Immature natural killer cell (primary cell): ENCODE measurements around the gene ST6GALNAC4. TPM values are rescaled to one million over a fixed set of nuclear protein-coding genes. Genes with fewer than 3 reads are reported as not detected.

Experiments
- DNase-seq, 3 donors: peaks; one replicate each; pipeline ENCODE4 v3.0.0; 2022; ENCODE audit warnings: mixed read lengths in 1 of 3
- H3K27ac Mint-ChIP-seq, 6 donors: one replicate each; pipeline ENCODE4 v1.8.0; 2020; ENCODE audit warnings: mixed read lengths in 6 of 6, mild to moderate bottlenecking in 5 of 6, inconsistent platforms in 4 of 6, moderate library complexity in 3 of 6
- H3K27me3 Mint-ChIP-seq, 3 donors: one replicate each; pipeline ENCODE4 v1.8.0; 2020 to 2021; ENCODE audit warnings: low read depth in 3 of 3, mild to moderate bottlenecking in 3 of 3, mixed read lengths in 3 of 3, moderate library complexity in 3 of 3, inconsistent platforms in 1 of 3
- H3K36me3 Mint-ChIP-seq, 3 donors: one replicate each; pipeline ENCODE4 v1.8.0; 2020; ENCODE audit warnings: mixed read lengths in 3 of 3, inconsistent platforms in 2 of 3, mild to moderate bottlenecking in 2 of 3
- H3K4me1 Mint-ChIP-seq, 2 donors: one replicate each; pipeline ENCODE4 v1.8.0; 2020; ENCODE audit warnings: inconsistent platforms in 2 of 2, mild to moderate bottlenecking in 2 of 2, mixed read lengths in 2 of 2, moderate library complexity in 1 of 2
- H3K4me3 Mint-ChIP-seq, 5 donors: one replicate each; pipeline ENCODE4 v1.8.0; 2020; ENCODE audit warnings: mild to moderate bottlenecking in 5 of 5, mixed read lengths in 5 of 5, inconsistent platforms in 3 of 5, moderate library complexity in 3 of 5
- H3K9me3 Mint-ChIP-seq, 6 donors: one replicate each; pipeline ENCODE4 v1.8.0; 2020; ENCODE audit warnings: mild to moderate bottlenecking in 6 of 6, mixed read lengths in 6 of 6, inconsistent platforms in 4 of 6, moderate library complexity in 3 of 6
- polyA plus RNA-seq, 3 donors: library from polyadenylated mRNA; unstranded; fragments of 300-500 nt; fragmentation: Illumina TruSeq; gene quantifications; one replicate each; pipeline ENCODE4 v1.2.3, GENCODE V29; 2021

Gene ST6GALNAC4
- polyA plus RNA-seq, 3 donors from 2014 or later: 8.7 to 20.1 (median 9.1) TPM

DNA sequence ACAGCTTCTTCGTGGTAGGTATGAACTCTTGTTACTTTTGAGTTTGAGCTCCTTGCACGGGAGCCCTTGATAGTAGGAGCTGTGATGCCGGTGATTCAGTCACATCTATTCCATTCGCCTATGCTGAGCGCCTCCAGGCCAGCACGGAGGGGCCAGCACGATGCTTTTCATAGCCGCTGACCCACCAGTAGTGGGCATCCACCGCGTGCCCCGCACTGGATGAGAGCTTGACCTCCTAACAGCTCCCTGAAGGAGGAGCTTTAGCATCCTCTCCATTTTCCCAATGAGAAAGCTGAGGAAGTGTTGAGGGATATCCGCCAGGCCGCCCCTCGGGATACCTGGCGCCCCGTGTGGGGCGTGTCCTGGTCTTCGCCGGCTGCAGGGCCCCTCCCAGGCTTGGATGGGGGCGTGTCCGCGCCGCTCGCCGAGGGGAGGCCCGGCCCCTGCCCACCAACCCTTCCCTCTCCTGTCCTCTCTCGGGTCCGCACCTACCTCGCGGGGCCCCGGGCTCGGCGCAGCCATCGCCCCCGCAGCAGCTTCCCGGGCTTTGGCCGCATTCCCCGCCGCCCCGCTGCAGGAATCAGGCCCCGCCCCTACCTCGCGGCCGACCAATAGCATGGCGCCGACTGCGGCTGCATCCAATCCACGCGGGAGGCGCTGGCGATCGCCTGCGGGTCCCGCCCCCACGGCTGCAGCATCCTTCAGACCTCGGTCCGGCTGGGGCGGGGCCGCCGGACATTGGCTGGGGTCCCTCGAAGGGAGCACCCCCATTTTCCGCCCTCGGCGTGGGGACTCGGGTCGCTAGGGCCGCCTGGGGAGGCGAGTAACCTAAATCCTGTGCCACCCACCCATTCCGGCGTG is 13.6 kb upstream of the ST6GALNAC4 start, which contains the start of gene PIP5KL1:
Gene PIP5KL1, minus strand, starts transcription at position 547 of the 861 bp plus-strand sequence. Its CDS starts 25 bp downstream, at position 522.
- peaks cover 20 to 32% of the 10 kb centered on the region in 2 donors for H3K4me1 Mint-ChIP-seq
- peaks cover 0 to 12% (median 5%) of the 10 kb centered on the region in 3 donors for H3K27me3 Mint-ChIP-seq
- H3K9me3 Mint-ChIP-seq: no peaks in the 10 kb centered on the region

GRCh38 chr9:127929625-127929979 is 12.8 kb upstream of the ST6GALNAC4 start:
- no peak for DNase-seq
- H3K27me3 Mint-ChIP-seq: peaks cover 0 to 13% (median 5%) of the 10 kb centered on the region in 3 donors
- H3K36me3 Mint-ChIP-seq: peaks cover 3 to 5% (median 3%) of the 10 kb centered on the region in 3 donors
- H3K4me3 Mint-ChIP-seq: peak overlapping the region; percentile 25 to 68 (median 55)
- no peak overlapping the region for H3K27ac Mint-ChIP-seq
- H3K9me3 Mint-ChIP-seq: no peaks in the 10 kb centered on the region
- peaks cover 16 to 27% of the 10 kb centered on the region in 2 donors for H3K4me1 Mint-ChIP-seq

More for the DNA sequence above, 13.6 kb upstream of the ST6GALNAC4 start, which contains the start of gene PIP5KL1:
- H3K4me3 Mint-ChIP-seq: peak within 1 kb of the TSS; percentile 25 to 77 (median 72)
- peak within 1 kb of the TSS in 3 of 6 donors; percentile 43 to 60 (median 51) for H3K27ac Mint-ChIP-seq
- peaks cover 0 to 5% (median 3%) of the 10 kb centered on the region in 3 donors for H3K36me3 Mint-ChIP-seq
- DNase-seq: peak; percentile 68 to 71 (median 69)

DNA sequence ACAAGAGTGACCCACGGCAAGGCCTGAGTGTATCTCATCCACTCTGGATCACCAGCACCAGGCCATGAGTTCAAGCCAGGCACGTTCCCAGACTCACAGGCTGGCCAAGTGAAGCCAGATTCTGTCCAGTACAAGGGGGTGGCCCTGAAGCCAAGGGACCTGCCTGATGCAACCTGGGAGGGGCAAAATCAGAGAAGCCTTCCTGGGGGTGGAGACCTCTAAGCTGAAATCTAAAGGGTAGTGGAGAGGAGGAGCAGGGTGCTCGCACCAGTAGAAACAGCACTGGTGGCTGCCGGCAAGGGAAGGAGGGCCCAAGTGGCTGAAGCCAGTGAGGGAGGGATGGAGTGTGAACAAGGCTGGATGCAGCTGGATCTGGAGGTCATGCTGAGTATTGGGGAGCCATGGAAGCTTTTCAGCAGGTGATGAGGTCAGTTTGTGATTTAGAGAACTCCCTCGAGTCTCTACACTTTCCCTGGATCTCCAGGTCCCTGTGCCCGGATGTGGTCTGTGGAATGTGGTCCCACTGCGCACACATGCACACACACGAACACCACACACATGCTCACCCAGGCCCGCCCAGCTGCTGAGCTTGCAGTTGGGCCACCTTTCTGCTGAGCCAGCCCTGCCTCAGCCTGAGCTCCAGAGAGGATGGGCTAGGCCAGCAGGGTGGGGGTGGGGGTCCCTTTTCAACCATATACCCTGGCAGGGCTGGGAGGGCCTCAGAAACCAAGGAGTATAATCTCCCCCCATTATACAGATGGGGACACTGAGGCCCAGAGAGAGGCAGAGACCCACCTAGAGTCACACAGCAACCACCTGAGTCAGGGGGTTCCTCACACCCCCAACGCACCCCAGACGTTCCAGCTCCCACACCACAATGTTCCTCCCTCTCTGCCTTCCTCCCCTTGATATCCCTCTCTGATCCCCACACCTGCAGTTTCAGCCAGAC is 12.1 kb upstream of the ST6GALNAC4 start:
- Mint-ChIP-seq H3K4me1 (peaks cover 16 to 25% of the 10 kb centered on the region in 2 donors), H3K27me3 (peaks cover under 1 to 13% (median 5%) of the 10 kb centered on the region in 3 donors), H3K36me3 (peaks cover 3 to 5% (median 3%) of the 10 kb centered on the region in 3 donors), H3K4me3 (peak overlapping the region; percentile 19 to 56 (median 35)), H3K27ac (peak overlapping the region in 1 of 6 donors; percentile 57), H3K9me3 (no peaks in the 10 kb centered on the region)
- DNase-seq: no peak

GRCh38 chr9:127927988-127928675 is 11.3 kb upstream of the ST6GALNAC4 start:
- Mint-ChIP-seq H3K36me3 (peaks cover 2 to 3% (median 3%) of the 10 kb centered on the region in 3 donors), H3K27ac (peak overlapping the region in 1 of 6 donors; percentile 57), H3K4me3 (peak overlapping the region in 3 of 5 donors; percentile 19 to 56 (median 41)), H3K27me3 (peaks cover 3 to 13% (median 4%) of the 10 kb centered on the region in 3 donors), H3K4me1 (peaks cover 16 to 24% of the 10 kb centered on the region in 2 donors), H3K9me3 (no peaks in the 10 kb centered on the region)
- no peak for DNase-seq

- peak in 1 of 3 donors; percentile 21 for DNase-seq
- Mint-ChIP-seq H3K36me3 (peaks cover 0 to 3% (median 0%) of the 10 kb centered on the region in 3 donors), H3K4me3 (peak overlapping the region; percentile 38 to 59 (median 52)), H3K9me3 (no peaks in the 10 kb centered on the region), H3K27ac (no peak overlapping the region), H3K27me3 (peaks cover 3 to 13% (median 3%) of the 10 kb centered on the region in 3 donors), H3K4me1 (peaks cover 16 to 22% of the 10 kb centered on the region in 2 donors)
Observed at GRCh38 chr9:127927201-127927987, 10.6 kb upstream of the ST6GALNAC4 start.

- Mint-ChIP-seq H3K9me3 (no peaks in the 10 kb centered on the region), H3K27me3 (peaks cover 3 to 13% (median 5%) of the 10 kb centered on the region in 3 donors), H3K27ac (no peak overlapping the region), H3K4me1 (peaks cover 16 to 22% of the 10 kb centered on the region in 2 donors), H3K36me3 (peaks cover 0 to 3% (median 0%) of the 10 kb centered on the region in 3 donors), H3K4me3 (peak overlapping the region; percentile 36 to 59 (median 52))
- peak in 1 of 3 donors; percentile 14 for DNase-seq
Observed at GRCh38 chr9:127926906-127927200, 10.0 kb upstream of the ST6GALNAC4 start.

- no peak for DNase-seq
- Mint-ChIP-seq H3K4me3 (peak overlapping the region in 3 of 5 donors; percentile 8 to 59 (median 42)), H3K9me3 (no peaks in the 10 kb centered on the region), H3K36me3 (peaks cover 0 to 3% (median 0%) of the 10 kb centered on the region in 3 donors), H3K27me3 (peaks cover 7 to 13% (median 8%) of the 10 kb centered on the region in 3 donors), H3K27ac (peak overlapping the region in 1 of 6 donors; percentile 62), H3K4me1 (peaks cover 16 to 19% of the 10 kb centered on the region in 2 donors)
Observed at GRCh38 chr9:127925959-127926905, 9.4 kb upstream of the ST6GALNAC4 start.

DNA sequence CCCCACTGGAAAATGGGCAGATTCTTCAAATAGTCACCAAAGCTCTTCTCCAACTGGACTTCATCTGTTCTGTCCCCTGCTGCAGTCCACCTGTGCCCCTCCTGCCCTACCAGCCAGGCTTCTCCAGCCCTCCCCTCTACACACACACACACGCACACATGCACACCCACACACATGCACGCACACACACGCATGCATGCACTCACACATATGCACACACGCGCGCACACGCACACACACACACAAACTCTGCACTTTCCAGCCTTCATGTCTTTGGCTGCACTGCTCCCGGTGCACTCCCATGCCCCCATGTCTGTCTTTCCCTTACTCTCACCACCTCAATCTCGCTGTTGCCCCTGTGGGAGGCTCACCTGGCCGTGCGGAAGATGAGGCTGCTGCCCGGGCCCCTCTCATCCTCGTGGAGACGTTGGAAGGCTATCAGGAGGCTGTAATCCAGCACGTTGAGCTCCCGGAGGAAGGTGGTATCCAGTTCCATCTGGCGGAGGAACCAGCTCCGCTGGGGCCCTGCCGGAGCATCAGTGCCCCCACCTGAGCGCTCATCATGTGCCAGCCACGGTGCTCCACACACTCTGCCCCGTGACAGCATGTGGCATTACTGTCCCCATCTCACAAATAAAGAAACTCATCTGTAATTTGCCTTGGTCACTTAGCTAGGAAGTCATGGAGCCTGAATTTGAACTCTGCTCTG is 8.0 kb upstream of the ST6GALNAC4 start:
- no peak overlapping the region for H3K4me3 Mint-ChIP-seq
- peaks cover 0 to 3% (median 0%) of the 10 kb centered on the region in 3 donors for H3K36me3 Mint-ChIP-seq
- H3K9me3 Mint-ChIP-seq: no peaks in the 10 kb centered on the region
- peaks cover 7 to 12% of the 10 kb centered on the region in 2 donors for H3K4me1 Mint-ChIP-seq
- no peak for DNase-seq
- H3K27ac Mint-ChIP-seq: no peak overlapping the region
- peaks cover 8 to 16% (median 9%) of the 10 kb centered on the region in 3 donors for H3K27me3 Mint-ChIP-seq

- H3K9me3 Mint-ChIP-seq: no peaks in the 10 kb centered on the region
- peaks cover 8 to 16% (median 10%) of the 10 kb centered on the region in 3 donors for H3K27me3 Mint-ChIP-seq
- H3K27ac Mint-ChIP-seq: no peak overlapping the region
- no peak for DNase-seq
- peaks cover 0 to 3% (median 0%) of the 10 kb centered on the region in 3 donors for H3K36me3 Mint-ChIP-seq
- H3K4me1 Mint-ChIP-seq: peaks cover 16% of the 10 kb centered on the region in 2 donors
- peak overlapping the region in 1 of 5 donors; percentile 3 for H3K4me3 Mint-ChIP-seq
Observed at GRCh38 chr9:127923771-127924170, 6.9 kb upstream of the ST6GALNAC4 start.

GRCh38 chr9:127923046-127923445 is 6.2 kb upstream of the ST6GALNAC4 start:
- no peak for DNase-seq
- H3K27ac Mint-ChIP-seq: no peak overlapping the region
- no peak overlapping the region for H3K4me3 Mint-ChIP-seq
- peaks cover 0 to 3% (median 0%) of the 10 kb centered on the region in 3 donors for H3K36me3 Mint-ChIP-seq
- peaks cover 8 to 15% (median 10%) of the 10 kb centered on the region in 3 donors for H3K27me3 Mint-ChIP-seq
- H3K4me1 Mint-ChIP-seq: peaks cover 19 to 23% of the 10 kb centered on the region in 2 donors
- no peaks in the 10 kb centered on the region for H3K9me3 Mint-ChIP-seq
